Psoas muscle (tissue), 8 donors: ENCODE measurements around the gene RACK1. TPM values are rescaled to one million over a fixed set of nuclear protein-coding genes. Genes with fewer than 3 reads are reported as not detected.
"Not testable (repeated sequence)": the region's sequence is repeated elsewhere in the genome, so short reads cannot be mapped to it uniquely, and the experiment has no call there.

Experiments used
- ATAC-seq, 4 donors: fragments of 200-7000 bp; cut with Tn5 transposase; one replicate each; pipeline ENCODE4 v1.9.1; 2020; ENCODE audit warnings: moderate library complexity in 3 of 4, mild to moderate bottlenecking in 2 of 4
- DNase-seq, 2 donors: peaks; one replicate each; pipeline ENCODE4 v3.0.0-alpha.2; 2020
- H3K27ac ChIP-seq: fragments of 200-600 bp; one replicate; pipeline ENCODE4 v1.8.0; 2022
- H3K27me3 ChIP-seq, 3 donors: fragments of 200-600 bp in 1 of 3; one replicate each; pipeline versions ENCODE4 v1.6.1 to v1.8.0; 2013 to 2022; ENCODE audit warnings: low read length in 2 of 3, mild to moderate bottlenecking in 2 of 3, moderate library complexity in 1 of 3; ENCODE audit not compliant: insufficient read depth in 3 of 3
- H3K36me3 ChIP-seq, 2 donors: fragments of 200-600 bp in 1 of 2; one replicate each; pipeline versions ENCODE4 v1.6.1 to v1.8.0; 2013 to 2022; ENCODE audit warnings: low read depth in 1 of 2, mild to moderate bottlenecking in 1 of 2, moderate library complexity in 1 of 2; ENCODE audit not compliant: insufficient read depth in 1 of 2
- H3K4me1 ChIP-seq: fragments of 200-600 bp; one replicate; pipeline ENCODE4 v1.8.0; 2022
- H3K4me3 ChIP-seq: fragments of 200-600 bp; one replicate; pipeline ENCODE4 v1.8.0; 2022; ENCODE audit warnings: mild to moderate bottlenecking
- H3K9me3 ChIP-seq: fragments of 200-600 bp; one replicate; pipeline ENCODE4 v1.8.0; 2022
- WGBS, 3 donors: extraction: QIAGEN DNeasy Blood & Tissue Kit; methylation state at CpG; one replicate each; pipeline versions ENCODE4 v1.1.6 to v1.1.7; 2013; 5-methylcytosine and 5-hydroxymethylcytosine counted together
- intact Hi-C, 2 donors: fragments of 100-400 bp; cut with DNase I; formaldehyde crosslinking; loops; one replicate each; pipeline versions ENCODE4 v1.11.0 to v1.14.2; 2022
- polyA plus RNA-seq, 3 donors: library from polyadenylated mRNA; stranded (reverse); fragments of 200-250 nt; gene quantifications; one replicate each; pipeline ENCODE4 v1.2.3, GENCODE V29; 2013
- total RNA-seq, 4 donors: library from RNA; stranded (reverse); fragmentation: NEBNext Ultra II Directional in 2 of 4; extraction: Animal tissue kit (Norgen Biotek cat#: 25700) in 2 of 4; gene quantifications; one replicate each; pipeline versions ENCODE4 v1.2.1 to v1.2.4, GENCODE V29; 2021 to 2023
- TF ChIP-seq, protein P1 (sequence below): fragments of 200-600 bp; IDR thresholded peaks from one replicate; pipeline ENCODE4 v1.8.0; 2022; ENCODE audit warnings: antibody characterized with exemption
- donor health status: healthy with polysubstance abuse.
- donor health status: DM: no; HTN: no; CAD: no; lungs with moderate emphysema.
- donor health status: Bipolar disorder and iron deficiency.
- donor health status: healthy.
- donor health status: DM: yes; HTN: yes; CAD: no.
- donor health status: DM: no; HTN: no; CAD: no.
- donor health status: DM: no; HTN: no; CAD: no.
- donor health status: DM: yes; HTN: yes; CAD: no.

Gene RACK1
- total and polyA plus RNA-seq, 7 donors, result 832 to 3,660 (median 1,110) TPM

DNA sequence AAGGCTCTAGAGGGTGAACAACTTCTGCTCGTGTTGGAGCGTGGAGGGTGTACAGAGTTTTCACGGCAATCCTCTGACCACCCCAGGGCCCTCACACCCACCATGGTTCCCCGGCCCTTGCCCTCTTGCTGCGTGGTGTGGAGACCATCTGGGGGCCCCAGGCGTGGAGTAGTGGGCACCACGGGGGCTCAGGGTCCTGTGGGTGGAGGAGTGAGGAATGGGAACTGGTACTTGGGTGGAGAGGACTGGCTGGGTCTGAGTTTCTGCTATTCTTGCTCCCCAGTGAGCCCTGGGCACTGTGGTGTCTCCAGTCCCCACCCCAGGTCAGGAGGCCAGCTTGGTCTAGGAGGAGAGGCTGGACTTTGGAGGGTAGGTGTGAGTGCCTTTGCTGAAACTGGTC lies 39.2 kb upstream of the RACK1 start:
- DNase-seq, result no peak
- H3K36me3 ChIP-seq, result no peaks in the 10 kb centered on the region
- intact Hi-C loops, result no loop called here

DNA sequence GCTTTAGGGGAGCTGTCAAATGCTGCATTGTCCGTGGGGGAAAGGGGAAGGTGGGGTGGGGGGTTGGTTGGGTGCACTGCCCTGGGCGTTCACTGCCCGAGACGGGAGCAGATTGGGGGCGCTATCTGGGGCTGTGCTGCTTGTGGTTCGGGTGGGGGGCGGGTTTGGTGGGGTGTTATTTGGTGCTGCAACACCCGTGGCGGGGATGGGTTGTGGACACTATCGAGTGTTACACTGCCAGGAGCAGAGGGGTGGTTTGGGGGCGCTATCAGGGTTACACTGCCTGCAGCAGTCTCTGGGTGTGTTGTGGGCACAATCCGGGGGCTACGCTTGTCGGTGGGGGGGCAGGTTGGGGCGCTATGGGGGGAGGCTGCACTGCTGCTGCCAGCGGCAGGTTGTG lies 38.7 kb upstream of the RACK1 start:
- H3K27me3 ChIP-seq, H3K27ac ChIP-seq, H3K36me3 ChIP-seq, H3K4me3 ChIP-seq, DNase-seq, ATAC-seq, H3K4me1 ChIP-seq, intact Hi-C loops, H3K9me3 ChIP-seq: not testable (repeated sequence)
- WGBS, 3 donors, result 82 to 90% (median 86%) methylated on average over 16 of the region's 16 CpGs

More for the DNA sequence above, 39.2 kb upstream of the RACK1 start:
- Histone ChIP-seq H3K4me1 (no peaks in the 10 kb centered on the region), H3K4me3 (no peak overlapping the region), H3K27me3 (no peaks in the 10 kb centered on the region), H3K27ac (no peak overlapping the region), H3K9me3 (no peaks in the 10 kb centered on the region)
- 82 to 91% (median 87%) methylated on average over 7 of the region's 7 CpGs for WGBS, 3 donors
- no peak for ATAC-seq
- TF ChIP-seq, protein P1, sequence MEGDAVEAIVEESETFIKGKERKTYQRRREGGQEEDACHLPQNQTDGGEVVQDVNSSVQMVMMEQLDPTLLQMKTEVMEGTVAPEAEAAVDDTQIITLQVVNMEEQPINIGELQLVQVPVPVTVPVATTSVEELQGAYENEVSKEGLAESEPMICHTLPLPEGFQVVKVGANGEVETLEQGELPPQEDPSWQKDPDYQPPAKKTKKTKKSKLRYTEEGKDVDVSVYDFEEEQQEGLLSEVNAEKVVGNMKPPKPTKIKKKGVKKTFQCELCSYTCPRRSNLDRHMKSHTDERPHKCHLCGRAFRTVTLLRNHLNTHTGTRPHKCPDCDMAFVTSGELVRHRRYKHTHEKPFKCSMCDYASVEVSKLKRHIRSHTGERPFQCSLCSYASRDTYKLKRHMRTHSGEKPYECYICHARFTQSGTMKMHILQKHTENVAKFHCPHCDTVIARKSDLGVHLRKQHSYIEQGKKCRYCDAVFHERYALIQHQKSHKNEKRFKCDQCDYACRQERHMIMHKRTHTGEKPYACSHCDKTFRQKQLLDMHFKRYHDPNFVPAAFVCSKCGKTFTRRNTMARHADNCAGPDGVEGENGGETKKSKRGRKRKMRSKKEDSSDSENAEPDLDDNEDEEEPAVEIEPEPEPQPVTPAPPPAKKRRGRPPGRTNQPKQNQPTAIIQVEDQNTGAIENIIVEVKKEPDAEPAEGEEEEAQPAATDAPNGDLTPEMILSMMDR, result no peak

DNA sequence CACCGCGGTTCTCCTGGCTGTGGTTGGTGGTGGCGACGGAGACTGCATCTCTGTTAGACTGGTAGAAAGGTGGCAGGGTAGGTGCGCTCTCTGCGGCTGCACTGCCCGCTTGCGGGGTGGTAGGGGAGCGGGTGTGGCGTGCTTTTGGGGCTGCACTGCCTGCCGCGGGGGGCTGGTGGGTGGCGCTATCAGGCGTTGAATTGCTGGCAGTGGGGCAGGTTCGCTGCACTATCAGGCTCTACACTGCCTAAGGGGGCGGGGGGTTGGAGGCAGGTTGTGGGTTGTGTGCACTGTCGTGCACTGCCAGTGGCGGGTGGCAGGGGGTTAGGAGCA lies 38.2 kb upstream of the RACK1 start:
- TF ChIP-seq, protein P1, result no peak
- Histone ChIP-seq H3K4me1 (no peaks in the 10 kb centered on the region), H3K27me3 (no peaks in the 10 kb centered on the region), H3K36me3 (no peaks in the 10 kb centered on the region), H3K9me3 (no peaks in the 10 kb centered on the region), H3K4me3 (no peak overlapping the region), H3K27ac (no peak overlapping the region)
- 90 to 94% (median 91%) methylated on average over 17 to 18 of the region's 18 CpGs for WGBS, 3 donors
- no peak for DNase-seq
- intact Hi-C loops, result no loop called here
- ATAC-seq, result no peak

DNA sequence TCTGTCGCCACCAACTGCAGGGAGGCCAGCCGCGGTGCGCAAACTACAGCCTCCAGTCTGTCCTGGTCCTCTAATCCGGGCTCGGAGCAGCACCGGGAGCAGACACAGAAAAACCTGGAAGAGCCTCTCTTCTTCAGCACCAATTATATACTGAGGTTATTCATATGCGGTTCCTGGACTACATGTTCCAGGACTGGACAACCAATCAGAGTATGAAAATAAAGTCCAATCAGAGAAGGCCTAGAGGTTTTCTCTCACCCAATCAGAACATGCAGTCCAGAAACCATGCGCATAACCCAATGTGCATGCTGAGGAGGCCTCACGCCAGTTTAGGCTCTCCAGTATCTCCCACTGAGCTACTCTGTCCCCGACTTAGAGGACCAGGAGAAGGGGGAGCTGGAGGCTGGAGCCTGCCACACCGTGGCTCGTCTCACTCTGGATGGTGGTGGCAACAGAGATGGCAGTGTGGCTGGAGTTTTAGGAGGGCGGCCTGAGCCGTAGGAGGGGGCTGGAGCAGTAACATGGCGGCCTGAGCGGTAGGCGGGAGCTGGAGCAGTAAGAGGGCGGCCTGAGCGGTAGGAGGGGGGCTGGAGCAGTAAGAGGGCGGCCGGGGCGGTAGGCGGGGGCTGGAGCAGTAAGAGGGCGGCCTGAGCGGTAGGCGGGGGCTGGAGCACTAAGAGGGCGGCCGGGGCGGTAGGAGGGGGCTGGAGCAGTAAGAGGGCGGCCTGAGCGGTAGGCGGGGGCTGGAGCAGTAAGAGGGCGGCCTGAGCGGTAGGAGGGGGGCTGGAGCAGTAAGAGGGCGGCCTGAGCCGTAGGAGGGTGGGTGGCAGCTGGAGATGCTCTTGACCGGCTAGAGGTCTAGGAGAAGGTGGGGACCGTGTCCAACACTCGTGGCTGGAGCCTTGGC lies 37.6 kb upstream of the RACK1 start:
- Histone ChIP-seq H3K4me3 (no peak overlapping the region), H3K4me1 (no peaks in the 10 kb centered on the region), H3K27me3 (no peaks in the 10 kb centered on the region), H3K27ac (no peak overlapping the region), H3K9me3 (no peaks in the 10 kb centered on the region), H3K36me3 (no peaks in the 10 kb centered on the region)
- intact Hi-C loops, result no loop called here
- ATAC-seq, result no peak
- DNase-seq, result no peak
- TF ChIP-seq, protein P1, result no peak
- 89 to 94% (median 92%) methylated on average over 39 to 40 of the region's 40 CpGs for WGBS, 3 donors

DNA sequence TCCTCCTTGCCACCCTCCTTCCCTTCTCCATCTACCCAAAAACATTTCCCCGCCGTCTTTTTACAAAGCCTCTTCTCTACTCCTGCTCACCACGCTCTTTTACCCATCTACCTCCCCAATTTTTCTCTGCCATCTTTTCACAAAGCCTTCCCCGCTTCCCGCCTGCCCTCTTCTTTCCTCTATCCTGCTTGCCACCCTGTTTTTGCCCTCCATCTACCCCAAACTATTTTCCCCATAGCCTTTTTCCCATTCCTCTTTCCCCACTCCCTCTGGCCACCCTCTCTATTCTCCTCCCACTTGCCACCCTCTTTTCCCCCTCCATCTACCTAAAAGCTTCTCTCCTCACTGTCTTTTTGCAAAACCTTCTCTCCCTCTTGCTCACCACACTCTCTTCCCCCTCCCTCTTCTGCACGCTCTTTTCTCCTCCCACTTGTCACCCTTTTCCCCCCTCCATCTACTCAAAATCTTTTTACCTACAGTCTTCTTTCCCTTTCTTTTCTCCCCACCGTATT lies 36.6 kb upstream of the RACK1 start:
- Histone ChIP-seq H3K9me3 (no peaks in the 10 kb centered on the region), H3K36me3 (no peaks in the 10 kb centered on the region), H3K4me1 (no peaks in the 10 kb centered on the region), H3K27ac (no peak overlapping the region), H3K27me3 (no peaks in the 10 kb centered on the region), H3K4me3 (no peak overlapping the region)
- TF ChIP-seq, protein P1, result no peak
- ATAC-seq, result no peak
- intact Hi-C loops, result no loop called here
- DNase-seq, result no peak
- 85 to 89% (median 87%) methylated on average over 7 of the region's 7 CpGs for WGBS, 3 donors

DNA sequence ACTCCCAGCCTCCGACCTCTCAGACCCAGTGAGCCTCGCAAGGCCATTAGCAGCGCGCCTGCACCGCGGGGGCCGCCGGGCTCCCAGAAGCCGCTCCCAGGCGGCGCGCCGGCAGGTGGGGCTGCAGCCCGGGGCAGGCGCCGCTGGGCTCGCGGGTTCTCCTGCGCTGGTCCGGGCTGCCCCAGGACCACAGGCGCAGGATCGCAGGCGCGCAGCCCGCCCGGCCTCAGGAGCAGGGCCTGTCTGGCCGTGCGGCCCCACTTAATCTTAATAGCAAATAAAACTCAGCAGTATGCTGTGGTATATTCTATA lies 29.7 kb upstream of the RACK1 start:
- H3K4me1 ChIP-seq, DNase-seq, H3K9me3 ChIP-seq, H3K27ac ChIP-seq, intact Hi-C loops, H3K4me3 ChIP-seq, H3K27me3 ChIP-seq, ATAC-seq: not testable (repeated sequence)
- WGBS, 3 donors, result 57 to 64% (median 63%) methylated on average over 26 to 28 of the region's 28 CpGs
- H3K36me3 ChIP-seq, result peaks cover 0 to 10% of the 10 kb centered on the region in 2 donors
